Skeletal muscle satellite cell (primary cell): ENCODE measurements around the gene RNU1-3.
"Not testable (repeated sequence)": the region's sequence is repeated elsewhere in the genome, so short reads cannot be mapped to it uniquely, and the experiment has no call there.

Source experiments
- H3K27me3 ChIP-seq: 2 replicates; pipeline ENCODE4 v1.7.0; 2013; ENCODE audit warnings: low read length; ENCODE audit not compliant: control insufficient read depth, insufficient read depth
- H3K36me3 ChIP-seq: 2 replicates; pipeline ENCODE4 v1.7.0; 2013; ENCODE audit warnings: mild to moderate bottlenecking, control low read depth, low read length; ENCODE audit not compliant: insufficient read depth
- H3K4me1 ChIP-seq: 2 replicates; pipeline ENCODE4 v1.7.0; 2013; ENCODE audit warnings: low read length; ENCODE audit not compliant: control insufficient read depth, insufficient read depth
- H3K4me2 ChIP-seq: 2 replicates; pipeline ENCODE4 v1.7.0; 2013; ENCODE audit warnings: mild to moderate bottlenecking, low read length
- H3K4me3 ChIP-seq: 2 replicates; pipeline ENCODE4 v1.7.0; 2013; ENCODE audit warnings: low read length
- H3K9ac ChIP-seq: 2 replicates; pipeline ENCODE4 v1.7.0; 2013; ENCODE audit warnings: mild to moderate bottlenecking, low read depth, low read length, moderate library complexity
- H3K9me3 ChIP-seq: replicated peaks from 2 replicates; pipeline ENCODE4 v1.7.0; 2013; ENCODE audit warnings: mild to moderate bottlenecking, control low read depth, low read length

RNU1-3 gene

GRCh38 chr1:16647179-16648176 lies 19.3 kb downstream of the RNU1-3 start:
- H3K9me3 ChIP-seq, H3K4me3 ChIP-seq, H3K36me3 ChIP-seq, H3K4me2 ChIP-seq, H3K9ac ChIP-seq: not testable (repeated sequence)
- Histone ChIP-seq H3K27me3 (peaks cover 20% of the 10 kb centered on the region), H3K4me1 (peaks cover 19% of the 10 kb centered on the region)

GRCh38 chr1:16646716-16647115 lies 20.0 kb downstream of the RNU1-3 start:
- not testable (repeated sequence) for H3K9me3 ChIP-seq, H3K4me2 ChIP-seq, H3K9ac ChIP-seq, H3K4me3 ChIP-seq, H3K36me3 ChIP-seq
- Histone ChIP-seq H3K27me3 (peaks cover 14% of the 10 kb centered on the region), H3K4me1 (peaks cover 19% of the 10 kb centered on the region)

GRCh38 chr1:16646061-16646664 lies 20.6 kb downstream of the RNU1-3 start:
- H3K36me3 ChIP-seq, H3K4me3 ChIP-seq, H3K9ac ChIP-seq, H3K9me3 ChIP-seq, H3K4me2 ChIP-seq: not testable (repeated sequence)
- Histone ChIP-seq H3K4me1 (peaks cover 19% of the 10 kb centered on the region), H3K27me3 (peaks cover 10% of the 10 kb centered on the region)

DNA sequence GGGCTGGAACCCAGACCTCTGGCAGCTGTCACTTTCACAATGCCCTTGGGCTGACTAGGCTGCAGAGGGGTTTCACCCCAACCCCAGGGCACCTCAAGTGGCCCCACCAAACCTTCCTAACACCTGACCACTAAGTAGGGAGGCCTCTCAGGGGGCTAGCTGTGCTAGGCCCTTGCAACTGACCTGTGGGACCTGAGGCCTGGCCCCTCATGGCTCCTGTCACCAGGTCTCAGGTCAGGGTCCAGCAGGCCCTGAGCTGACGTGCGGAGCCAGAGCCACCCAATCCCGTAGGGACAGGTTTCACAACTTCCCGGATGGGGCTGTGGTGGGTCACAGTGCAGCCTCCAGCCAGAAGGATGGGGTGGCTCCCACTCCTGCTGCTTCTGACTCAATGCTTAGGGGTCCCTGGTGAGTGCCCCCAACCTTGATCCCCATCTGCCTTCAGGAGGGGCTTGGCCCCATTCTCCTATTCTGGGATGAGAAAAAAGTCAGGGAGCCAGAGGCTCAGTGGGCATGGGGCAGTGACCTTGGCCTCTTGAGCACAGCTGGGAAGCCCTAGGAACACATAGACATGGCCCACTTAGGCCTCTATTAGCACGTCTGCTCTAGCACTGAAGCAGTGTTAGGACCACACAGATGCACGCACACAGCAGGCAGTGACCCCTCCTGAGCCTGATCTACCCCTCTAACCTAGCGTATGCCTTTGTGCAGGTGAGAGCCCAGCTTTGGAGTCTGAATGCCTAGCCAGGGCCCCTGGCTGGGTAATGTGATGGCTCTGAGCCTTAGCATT lies 21.3 kb downstream of the RNU1-3 start:
- H3K9me3 ChIP-seq, H3K4me3 ChIP-seq, H3K36me3 ChIP-seq, H3K27me3 ChIP-seq: not testable (repeated sequence)
- Histone ChIP-seq H3K4me2 (peak overlapping the region; percentile 94), H3K9ac (peak overlapping the region; percentile 93), H3K4me1 (peaks cover 19% of the 10 kb centered on the region)

DNA sequence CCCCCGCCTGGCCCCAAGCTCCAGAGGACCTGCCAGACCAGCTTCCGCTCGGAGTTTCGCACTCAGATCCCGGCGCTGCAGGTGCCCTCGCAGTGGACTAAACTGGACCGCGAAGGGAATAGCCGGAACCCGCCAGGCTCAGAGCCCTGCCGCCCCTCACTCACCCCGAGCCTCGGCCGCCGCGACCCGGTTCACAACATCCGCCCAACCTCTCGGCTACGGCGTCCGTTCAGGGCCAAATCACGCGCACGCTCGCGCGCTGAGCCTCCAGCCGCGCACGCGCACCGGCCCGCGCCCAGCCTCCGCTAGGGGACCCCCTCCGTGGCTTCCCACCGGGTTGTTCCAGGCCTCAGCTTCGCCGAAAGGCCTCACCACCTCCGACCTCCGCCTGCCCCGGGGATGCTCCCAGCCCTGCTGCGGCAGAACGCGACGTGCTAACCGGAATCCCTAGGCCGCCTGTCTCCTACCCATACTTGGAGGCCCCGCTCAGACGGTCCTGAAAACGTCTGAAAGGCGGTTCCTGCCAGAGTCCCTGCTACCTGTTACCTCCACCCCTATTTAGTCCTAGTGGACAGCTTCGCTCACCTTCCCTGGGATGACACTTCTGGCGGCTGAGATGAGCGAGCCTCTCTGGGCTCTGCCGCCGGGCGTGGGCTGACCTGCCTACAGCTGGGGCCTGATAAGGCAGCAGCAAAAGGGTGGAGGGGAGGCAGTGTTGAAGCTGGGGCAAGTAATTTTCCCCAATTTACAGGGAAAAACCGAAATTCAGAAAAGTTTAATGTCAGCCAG lies 22.1 kb downstream of the RNU1-3 start:
- H3K4me2 ChIP-seq: peak overlapping the region; percentile 94
- H3K27me3 ChIP-seq, H3K9me3 ChIP-seq, H3K36me3 ChIP-seq: not testable (repeated sequence)
- H3K9ac ChIP-seq: peak overlapping the region; percentile 93
- H3K4me1 ChIP-seq: peaks cover 19% of the 10 kb centered on the region
- peak overlapping the region; percentile 87 for H3K4me3 ChIP-seq

GRCh38 chr1:16644193-16644481 lies 22.6 kb downstream of the RNU1-3 start:
- Histone ChIP-seq H3K27me3 (peaks cover 7% of the 10 kb centered on the region), H3K9me3 (no peaks in the 10 kb centered on the region), H3K36me3 (no peaks in the 10 kb centered on the region), H3K4me1 (peaks cover 19% of the 10 kb centered on the region), H3K4me3 (peak overlapping the region; percentile 87), H3K9ac (peak overlapping the region; percentile 93), H3K4me2 (peak overlapping the region; percentile 94)

GRCh38 chr1:16643476-16644192 lies 23.1 kb downstream of the RNU1-3 start:
- Histone ChIP-seq H3K4me3 (peak overlapping the region; percentile 87), H3K4me2 (peak overlapping the region; percentile 94), H3K4me1 (peaks cover 19% of the 10 kb centered on the region), H3K9ac (peak overlapping the region; percentile 93)
- H3K27me3 ChIP-seq, H3K9me3 ChIP-seq, H3K36me3 ChIP-seq: not testable (repeated sequence)

DNA sequence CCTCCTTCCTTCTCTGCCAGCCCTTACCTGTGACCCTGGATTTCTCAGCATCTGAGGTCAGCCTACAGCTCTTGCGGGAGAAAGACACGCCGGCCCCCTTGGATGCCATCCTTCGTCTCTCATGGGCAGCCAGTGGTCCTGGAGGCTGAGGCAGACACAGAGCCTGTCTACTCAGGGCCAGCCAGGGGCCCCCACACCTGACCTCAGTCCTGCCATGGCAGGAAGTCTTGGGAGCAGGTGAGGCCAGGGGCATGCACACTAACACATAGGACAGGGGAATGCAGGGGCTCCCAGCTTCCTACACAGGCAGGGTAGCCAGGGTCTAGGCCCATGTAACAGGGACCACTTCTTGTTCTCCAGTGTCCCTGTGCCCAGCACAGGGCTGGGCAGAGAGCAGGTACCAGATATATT lies 23.7 kb downstream of the RNU1-3 start:
- Histone ChIP-seq H3K9ac (peak overlapping the region; percentile 93), H3K4me3 (peak overlapping the region; percentile 3)

GRCh38 chr1:16642025-16642966 lies 24.5 kb downstream of the RNU1-3 start:
- Histone ChIP-seq H3K4me2 (peak overlapping the region; percentile 94), H3K4me1 (peaks cover 19% of the 10 kb centered on the region)
- not testable (repeated sequence) for H3K27me3 ChIP-seq, H3K36me3 ChIP-seq, H3K9me3 ChIP-seq, H3K9ac ChIP-seq, H3K4me3 ChIP-seq

More for the DNA sequence above, 23.7 kb downstream of the RNU1-3 start:
- H3K4me1 ChIP-seq: peaks cover 19% of the 10 kb centered on the region
- not testable (repeated sequence) for H3K36me3 ChIP-seq, H3K9me3 ChIP-seq, H3K27me3 ChIP-seq
- peak overlapping the region; percentile 94 for H3K4me2 ChIP-seq
